Stimulated activated CD4-positive, alpha-beta T cell treated with anti-CD3 and anti-CD28 coated beads, Interleukin-4, amount 100 ng/mL, for 48 hours (primary cell): ENCODE results near the gene DIAPH1.

Source experiments
- DNase-seq, 2 donors: peaks; one replicate each; pipeline ENCODE4 v3.0.0-alpha.2; 2020; ENCODE audit warnings: low read depth in 2 of 2

Gene DIAPH1

DNA sequence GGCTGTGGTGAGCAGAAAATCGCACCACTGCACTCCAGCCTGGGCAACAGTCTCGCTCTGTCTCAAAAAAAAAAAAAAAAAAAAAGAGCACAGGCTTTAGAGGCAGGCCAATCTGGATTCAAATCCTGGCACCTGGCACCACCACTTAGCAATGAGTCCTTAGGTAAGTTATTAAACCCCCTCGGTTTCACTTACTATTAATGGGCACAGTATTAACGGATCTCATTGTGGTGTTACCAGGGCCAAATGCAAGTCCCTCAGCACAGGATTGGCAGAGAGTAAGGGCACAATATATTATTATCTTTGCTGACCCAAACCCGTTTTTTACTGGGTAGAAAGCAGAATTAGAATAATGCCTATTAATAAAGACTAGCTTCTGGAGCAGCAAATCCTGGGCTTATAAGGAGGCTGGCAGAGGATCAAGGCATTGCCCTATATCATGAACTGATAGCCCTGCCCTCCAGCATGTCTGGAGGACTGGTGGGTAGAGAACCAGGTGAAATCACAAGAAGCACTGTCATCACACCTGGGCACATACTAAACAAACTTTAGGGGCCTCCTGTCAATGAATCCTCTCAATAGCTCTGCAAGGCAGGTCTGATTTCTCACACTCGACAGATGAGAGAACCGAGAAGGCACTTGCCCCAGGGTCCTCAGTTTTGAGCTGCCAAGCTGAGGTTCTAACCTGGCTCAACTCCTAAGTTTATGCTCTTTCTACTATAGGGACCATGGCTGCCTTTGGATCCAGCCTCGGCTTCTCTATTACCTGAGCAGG lies 112.2 kb downstream of the DIAPH1 start:
- DNase-seq = no peak

DNA sequence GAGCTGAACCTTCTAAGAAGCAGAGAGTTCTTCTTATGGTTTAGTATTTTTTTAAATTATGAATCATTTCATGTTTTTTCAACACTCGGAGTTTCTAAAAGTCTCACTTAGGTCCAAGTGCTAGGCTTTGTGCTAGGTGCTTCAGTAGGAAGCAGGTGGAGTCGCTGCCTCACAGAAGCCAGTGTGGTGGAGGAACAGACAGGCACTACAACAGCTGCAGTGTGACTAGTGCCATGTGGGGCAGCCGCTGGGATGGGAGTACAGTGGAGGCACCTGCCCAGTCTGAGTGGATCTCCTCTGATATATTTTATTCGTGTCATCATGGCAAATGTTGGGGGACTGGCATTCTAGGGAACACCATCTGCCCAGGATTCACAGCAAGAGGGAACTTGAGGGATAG lies 114.6 kb downstream of the DIAPH1 start:
- DNase-seq = no peak

DNA sequence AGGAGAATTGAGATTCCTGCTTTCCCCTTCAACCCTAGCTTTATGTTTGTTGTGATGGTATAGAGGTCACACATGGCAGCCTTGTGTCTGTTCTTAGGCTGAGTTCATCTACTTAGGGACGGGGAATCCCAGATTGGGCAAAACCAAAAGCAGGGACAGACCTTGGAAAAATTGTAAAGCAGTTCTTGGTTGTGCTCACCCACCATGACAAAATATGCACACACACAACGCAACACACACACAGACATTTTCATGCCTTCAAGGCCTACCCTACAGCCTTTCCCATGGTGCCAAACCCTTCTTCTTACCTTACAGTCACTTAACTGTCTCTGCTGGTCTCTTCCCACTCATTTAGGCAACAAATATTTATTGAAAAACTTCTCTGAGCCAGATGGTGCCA lies 115.1 kb downstream of the DIAPH1 start:
- DNase-seq = no peak

GRCh38 chr5:141501761-141502160 lies 117.0 kb downstream of the DIAPH1 start:
- DNase-seq = no peak

DNA sequence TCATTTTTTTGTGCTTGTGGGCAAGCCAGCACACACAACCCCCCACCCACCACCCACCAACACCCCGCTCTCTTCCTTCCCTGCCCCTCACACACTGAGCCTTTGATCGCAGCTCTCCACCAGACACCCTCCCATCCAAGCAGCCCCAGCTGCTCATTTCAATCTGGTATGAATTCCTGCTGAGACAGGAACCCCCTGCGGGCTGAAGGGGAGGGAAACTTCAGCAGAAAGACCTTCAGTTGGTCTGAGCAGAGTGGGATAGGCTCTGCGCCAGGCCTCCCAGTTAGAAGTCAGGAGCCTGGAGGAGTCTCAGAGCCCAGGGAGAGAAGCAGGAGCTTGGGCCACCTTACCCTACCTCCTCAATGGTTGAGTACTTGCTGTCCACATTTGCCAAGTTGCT lies 122.8 kb downstream of the DIAPH1 start:
- DNase-seq = no peak

DNA sequence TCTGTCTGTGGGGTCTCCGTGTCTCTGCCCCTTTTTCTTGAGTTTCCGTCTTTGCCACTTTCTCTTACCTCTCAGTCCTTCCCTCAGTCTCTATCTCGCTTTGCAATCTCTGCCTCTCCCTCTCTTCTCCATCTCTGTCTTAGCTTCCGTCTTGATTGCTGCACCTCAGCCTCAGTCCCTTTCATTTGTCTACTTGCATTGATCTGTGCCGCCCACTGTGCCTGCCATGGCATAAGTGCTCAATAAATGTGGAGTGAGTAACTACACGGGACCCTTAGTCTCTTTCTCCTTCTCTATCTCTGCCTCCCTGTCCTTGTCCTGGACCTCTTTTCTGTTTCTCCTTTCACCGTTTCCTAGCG lies 123.4 kb downstream of the DIAPH1 start:
- no peak for DNase-seq

- no peak for DNase-seq
Measured at GRCh38 chr5:141494761-141495452, 123.9 kb downstream of the DIAPH1 start.

GRCh38 chr5:141493500-141494422 lies 125.0 kb downstream of the DIAPH1 start:
- no peak for DNase-seq

GRCh38 chr5:141492168-141492885 lies 126.5 kb downstream of the DIAPH1 start:
- DNase-seq = no peak

DNA sequence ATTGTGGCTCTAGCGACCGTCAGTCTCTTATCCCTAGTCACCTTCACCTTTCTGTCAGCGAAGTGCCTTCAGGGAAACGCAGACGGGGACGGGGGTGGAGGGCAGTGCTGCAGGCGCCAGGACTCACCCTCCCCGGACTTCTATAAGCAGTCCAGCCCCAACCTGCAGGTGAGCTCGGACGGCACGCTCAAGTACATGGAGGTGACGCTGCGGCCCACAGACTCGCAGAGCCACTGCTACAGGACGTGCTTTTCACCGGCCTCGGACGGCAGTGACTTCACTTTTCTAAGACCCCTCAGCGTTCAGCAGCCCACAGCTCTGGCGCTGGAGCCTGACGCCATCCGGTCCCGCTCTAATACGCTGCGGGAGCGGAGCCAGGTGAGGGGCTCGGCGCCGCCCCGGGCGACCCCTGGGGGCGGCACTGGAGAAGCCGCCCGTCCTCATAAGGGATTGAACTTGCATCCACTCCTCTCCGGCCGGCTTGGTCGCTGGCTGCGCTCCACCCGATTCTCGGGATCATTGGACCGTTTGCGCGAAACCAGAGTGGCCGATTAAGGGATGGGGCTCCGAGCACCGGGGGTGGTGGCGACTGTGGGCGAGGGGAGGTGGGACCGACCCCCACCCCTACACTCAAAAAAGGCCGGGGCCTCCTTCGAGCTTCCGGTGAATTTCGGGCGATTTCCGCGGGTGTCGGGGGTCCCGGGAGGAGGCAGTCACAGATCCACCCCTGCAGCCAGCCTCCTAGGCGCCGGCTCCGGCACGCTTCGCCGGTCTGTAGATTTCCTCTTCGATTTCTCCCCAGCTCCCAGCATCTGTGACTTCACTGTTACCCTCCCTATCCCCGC lies 127.3 kb downstream of the DIAPH1 start:
- no peak for DNase-seq

GRCh38 chr5:141490771-141491170 lies 128.0 kb downstream of the DIAPH1 start:
- no peak for DNase-seq

GRCh38 chr5:141490271-141490670 lies 128.5 kb downstream of the DIAPH1 start:
- DNase-seq = no peak

DNA sequence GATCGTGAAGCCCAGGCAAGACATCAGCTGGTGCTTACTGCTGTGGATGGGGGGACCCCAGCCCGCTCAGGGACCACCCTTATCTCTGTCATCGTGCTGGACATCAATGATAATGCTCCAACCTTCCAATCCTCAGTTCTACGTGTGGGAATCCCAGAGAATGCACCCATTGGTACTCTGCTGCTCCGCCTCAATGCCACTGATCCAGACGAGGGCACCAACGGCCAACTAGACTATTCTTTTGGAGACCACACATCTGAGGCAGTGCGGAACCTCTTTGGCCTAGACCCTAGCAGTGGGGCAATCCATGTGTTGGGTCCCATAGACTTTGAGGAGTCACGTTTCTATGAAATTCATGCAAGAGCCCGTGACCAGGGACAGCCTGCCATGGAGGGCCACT lies 129.0 kb downstream of the DIAPH1 start:
- no peak for DNase-seq

- DNase-seq = no peak
Measured at GRCh38 chr5:141488591-141489561, 129.9 kb downstream of the DIAPH1 start, which contains the start of gene PCDHGC5. TSS of gene PCDHGC5 (plus strand) at chr5:141489081. CDS start at chr5:141489241, 160 bp downstream.

DNA sequence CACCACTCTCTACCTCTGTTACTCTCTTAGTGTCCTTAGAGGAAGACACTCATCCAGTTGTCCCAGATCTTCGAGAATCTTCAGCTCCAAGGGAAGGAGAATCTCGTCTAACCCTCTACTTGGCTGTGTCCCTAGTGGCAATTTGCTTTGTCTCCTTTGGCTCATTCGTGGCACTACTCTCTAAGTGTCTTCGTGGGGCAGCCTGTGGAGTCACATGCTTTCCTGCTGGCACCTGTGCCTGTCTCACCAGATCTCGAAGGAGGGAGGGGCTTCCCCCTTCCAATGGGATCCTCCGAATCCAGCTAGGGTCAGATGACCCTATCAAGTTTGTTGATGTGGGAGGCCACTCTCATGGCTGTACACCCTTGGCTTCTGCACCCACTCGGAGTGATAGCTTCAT lies 131.7 kb downstream of the DIAPH1 start:
- no peak for DNase-seq

DNA sequence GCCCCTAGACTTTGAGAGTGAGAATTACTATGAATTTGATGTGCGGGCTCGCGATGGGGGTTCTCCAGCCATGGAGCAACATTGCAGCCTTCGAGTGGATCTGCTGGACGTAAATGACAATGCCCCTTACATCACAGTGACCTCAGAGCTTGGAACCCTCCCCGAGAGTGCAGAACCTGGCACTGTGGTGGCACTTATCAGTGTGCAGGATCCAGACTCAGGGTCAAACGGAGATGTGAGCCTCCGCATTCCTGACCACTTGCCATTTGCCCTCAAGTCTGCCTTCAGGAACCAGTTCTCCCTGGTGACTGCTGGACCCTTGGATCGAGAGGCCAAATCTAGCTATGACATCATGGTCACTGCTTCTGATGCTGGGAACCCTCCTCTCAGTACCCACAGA lies 132.7 kb downstream of the DIAPH1 start:
- no peak for DNase-seq

DNA sequence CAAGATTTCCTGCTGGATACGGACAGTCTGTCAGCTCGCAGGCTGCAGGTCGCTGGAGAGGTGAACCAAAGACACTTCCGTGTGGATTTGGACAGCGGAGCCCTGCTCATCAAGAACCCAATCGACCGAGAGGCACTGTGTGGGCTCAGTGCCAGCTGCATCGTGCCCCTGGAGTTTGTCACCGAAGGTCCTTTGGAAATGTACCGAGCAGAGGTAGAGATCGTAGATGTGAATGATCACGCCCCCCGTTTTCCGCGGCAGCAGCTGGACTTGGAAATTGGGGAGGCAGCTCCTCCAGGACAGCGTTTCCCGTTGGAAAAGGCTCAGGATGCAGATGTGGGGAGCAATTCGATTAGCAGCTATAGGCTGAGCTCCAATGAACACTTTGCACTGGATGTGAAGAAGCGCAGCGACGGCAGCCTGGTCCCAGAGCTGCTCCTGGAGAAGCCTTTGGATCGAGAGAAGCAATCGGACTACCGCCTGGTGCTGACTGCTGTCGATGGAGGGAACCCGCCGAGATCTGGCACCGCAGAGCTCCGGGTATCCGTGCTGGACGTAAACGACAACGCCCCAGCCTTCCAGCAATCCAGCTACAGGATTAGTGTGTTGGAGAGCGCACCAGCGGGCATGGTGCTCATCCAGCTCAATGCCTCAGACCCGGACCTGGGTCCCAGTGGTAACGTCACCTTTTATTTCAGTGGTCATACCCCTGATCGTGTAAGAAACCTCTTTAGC lies 133.3 kb downstream of the DIAPH1 start:
- no peak for DNase-seq

- DNase-seq = no peak
Measured at GRCh38 chr5:141484641-141485311, 134.0 kb downstream of the DIAPH1 start, which contains the start of gene PCDHGC4. TSS of gene PCDHGC4 (plus strand) at chr5:141485030. CDS start at chr5:141485174, 144 bp downstream.
